Epithelial cell of alveolus of lung (primary cell): ENCODE measurements around the gene FSCB. TPM values are rescaled to one million over a fixed set of nuclear protein-coding genes. Genes with fewer than 3 reads are reported as not detected.

ENCODE experiments used
- total RNA-seq: library from RNA; depleted of rRNA; stranded (reverse); fragments of >200 nt; gene quantifications from 2 replicates; pipeline ENCODE4 v1.2.1, GENCODE V29; 2015

The FSCB gene
- not detected in 2 replicates for total RNA-seq

GRCh38 chr14:44507183-44507582, at the start of gene FSCB:
FSCB (minus strand) TSS chr14:44507283; CDS start chr14:44506987, 296 bp downstream.

